Cortex of kidney (tissue), 1 donor: ENCODE results near the gene TLR4.

Source experiments
- DNase-seq: peaks from one replicate; lab custom pipeline; 2025; lab: John Stamatoyannopoulos, UW

Gene TLR4

GRCh38 chr9:117704024-117704575 lies at the start of gene TLR4:
Gene TLR4 (plus strand): TSS chr9:117704403. CDS start chr9:117704473, 70 bp downstream.
- no peak for DNase-seq

GRCh38 chr9:117656002-117656401 lies 48.2 kb upstream of the TLR4 start:
- no peak for DNase-seq

- no peak for DNase-seq
Observed at GRCh38 chr9:117662651-117663050, 41.6 kb upstream of the TLR4 start.

GRCh38 chr9:117664419-117664818 lies 39.8 kb upstream of the TLR4 start:
- DNase-seq = no peak

GRCh38 chr9:117665601-117666385 lies 38.4 kb upstream of the TLR4 start:
- no peak for DNase-seq

- DNase-seq = no peak
Observed at GRCh38 chr9:117671468-117671867, 32.7 kb upstream of the TLR4 start.

GRCh38 chr9:117672369-117672768 lies 31.8 kb upstream of the TLR4 start:
- DNase-seq = no peak

- no peak for DNase-seq
Observed at GRCh38 chr9:117677572-117677971, 26.6 kb upstream of the TLR4 start.

- DNase-seq = no peak
Observed at GRCh38 chr9:117678871-117679270, 25.3 kb upstream of the TLR4 start.

- DNase-seq = no peak
Observed at GRCh38 chr9:117679416-117679815, 24.8 kb upstream of the TLR4 start.

GRCh38 chr9:117681888-117682287 lies 22.3 kb upstream of the TLR4 start:
- DNase-seq = no peak

GRCh38 chr9:117682955-117683710 lies 21.1 kb upstream of the TLR4 start:
- DNase-seq = no peak

- no peak for DNase-seq
Observed at GRCh38 chr9:117687532-117687931, 16.7 kb upstream of the TLR4 start.

GRCh38 chr9:117691367-117691766 lies 12.8 kb upstream of the TLR4 start:
- no peak for DNase-seq

- DNase-seq = no peak
Observed at GRCh38 chr9:117696154-117696553, 8.0 kb upstream of the TLR4 start.

- no peak for DNase-seq
Observed at GRCh38 chr9:117697046-117697445, 7.2 kb upstream of the TLR4 start.

- no peak for DNase-seq
Observed at GRCh38 chr9:117703537-117703936, 666 bp upstream of the TLR4 start.

- DNase-seq = no peak
Observed at GRCh38 chr9:117704597-117704996, 394 bp downstream of the TLR4 start.

- DNase-seq = no peak
Observed at GRCh38 chr9:117705386-117705785, 1.2 kb downstream of the TLR4 start.

- DNase-seq = no peak
Observed at GRCh38 chr9:117706421-117707116, 2.4 kb downstream of the TLR4 start.

- no peak for DNase-seq
Observed at GRCh38 chr9:117707561-117707960, 3.4 kb downstream of the TLR4 start.

GRCh38 chr9:117709936-117710335 lies 5.7 kb downstream of the TLR4 start:
- DNase-seq = no peak
